K562 (cell line): Measurements from ENCODE around the gene KMT2E. TPM values are rescaled to one million over a fixed set of nuclear protein-coding genes. Genes with fewer than 3 reads are reported as not detected.

Experiments
- ATF3 ChIP-seq, 2 experiments: fragments of 450-650 bp in 1 of 2; sonication (generic) in 1 of 2; formaldehyde crosslinking in 1 of 2; IDR thresholded peaks in 1 of 2; conservative IDR thresholded peaks in 1 of 2; 2 replicates each; pipeline versions ENCODE4 v1.6.1 to v1.8.1; 2016 to 2023; ENCODE audit warnings: mild to moderate bottlenecking in 2 of 2, moderate library complexity in 2 of 2, inconsistent platforms in 1 of 2, missing genetic modification reagents in 1 of 2
- BRCA1 ChIP-seq, 2 experiments: fragments of 450-650 bp in 1 of 2; sonication (generic) in 1 of 2; formaldehyde crosslinking in 1 of 2; IDR thresholded peaks; 2 replicates each; pipeline versions ENCODE4 v1.5.0 to v1.6.1; 2017 to 2020; ENCODE audit warnings: mild to moderate bottlenecking in 1 of 2, missing genetic modification reagents in 1 of 2
- BRD9 ChIP-seq: fragments of 450-650 bp; IDR thresholded peaks from 2 replicates; pipeline ENCODE4 v1.6.1; 2018; ENCODE audit warnings: low read depth; ENCODE audit not compliant: partially characterized antibody
- CTCF ChIP-seq, 3 experiments: IDR thresholded peaks in 2 of 3; conservative IDR thresholded peaks in 1 of 3; 2 replicates each; pipeline ENCODE4 v1.5.1; 2011 to 2012; ENCODE audit warnings: low read length in 3 of 3, mild to moderate bottlenecking in 3 of 3, control low read depth in 2 of 3, improper control_type of control experiment in 1 of 3, inconsistent platforms in 1 of 3, low read depth in 1 of 3, mixed read lengths in 1 of 3, moderate library complexity in 1 of 3; ENCODE audit not compliant: insufficient read depth in 2 of 3
- KDM1A ChIP-seq, 2 experiments: fragments of 450-650 bp; IDR thresholded peaks; 2 replicates each; pipeline ENCODE4 v1.6.1; 2016; ENCODE audit warnings: mild to moderate bottlenecking in 2 of 2
- LCOR ChIP-seq: sonication (generic); formaldehyde crosslinking; IDR thresholded peaks from 2 replicates; pipeline ENCODE4 v1.8.0; 2022; ENCODE audit warnings: mild to moderate bottlenecking, missing genetic modification reagents
- MCM2 ChIP-seq: fragments of 450-650 bp; IDR thresholded peaks from 2 replicates; pipeline ENCODE4 v1.6.1; 2017; ENCODE audit warnings: low read depth, mild to moderate bottlenecking
- MECOM ChIP-seq: fragments of 250-450 bp; sonication (Bioruptor Pico); IDR thresholded peaks from 2 replicates; pipeline ENCODE4 v1.8.0; 2022; ENCODE audit warnings: inconsistent platforms
- NONO ChIP-seq, 2 experiments: fragments of 200-400 bp in 1 of 2; fragments of 450-650 bp in 1 of 2; formaldehyde crosslinking in 1 of 2; IDR thresholded peaks; 2 replicates each; pipeline ENCODE4 v1.6.1; 2017; ENCODE audit warnings: low read depth in 2 of 2, mild to moderate bottlenecking in 2 of 2, moderate library complexity in 2 of 2, low read length in 1 of 2
- RREB1 ChIP-seq: fragments of 250-450 bp; sonication (Bioruptor Pico); IDR thresholded peaks from 2 replicates; pipeline ENCODE4 v1.4.0; 2020
- SMARCA4 ChIP-seq: fragments of 450-650 bp; IDR thresholded peaks from 2 replicates; pipeline ENCODE4 v1.6.1; 2016
- ZC3H11A ChIP-seq: IDR thresholded peaks from 2 replicates; pipeline ENCODE4 v1.6.1; 2012; ENCODE audit warnings: low read depth, low read length, improper control_type of control experiment
- ZNF140 ChIP-seq: fragments of 250-450 bp; sonication (Bioruptor Pico); IDR thresholded peaks from 2 replicates; pipeline ENCODE4 v1.8.0; 2021; ENCODE audit warnings: moderate library complexity, mild to moderate bottlenecking, inconsistent platforms
- ZNF592 ChIP-seq: fragments of 450-650 bp; IDR thresholded peaks from 2 replicates; pipeline ENCODE4 v1.6.1; 2017; ENCODE audit warnings: antibody characterized with exemption, mild to moderate bottlenecking
- ZSCAN32 ChIP-seq: fragments of 450-650 bp; formaldehyde crosslinking; IDR thresholded peaks from 2 replicates; pipeline ENCODE4 v1.4.0; 2020; ENCODE audit warnings: mild to moderate bottlenecking, moderate library complexity
- polyA plus RNA-seq, 8 experiments: library from polyadenylated mRNA; depleted of rRNA in 4 of 8; stranded (reverse) in 5 of 8; unstranded in 3 of 8; fragments of >200 nt; fragmentation: Nextera tagmentation in 2 of 8; fragmentation: Illumina TruSeq in 1 of 8; extraction: Ambion mirVana in 2 of 8; extraction: Trizol in 1 of 8; gene quantifications; 2 replicates each; pipeline versions ENCODE4 v1.2.1 to v1.2.3, GENCODE V29; 2011 to 2014; ENCODE audit warnings: inconsistent platforms in 1 of 8, missing spikeins in 1 of 8
- total RNA-seq, 7 experiments: library from RNA; depleted of rRNA in 6 of 7; stranded (reverse); fragments of >200 nt in 6 of 7; fragmentation: Illumina TruSeq in 2 of 7; extraction: Trizol in 2 of 7; gene quantifications; 2 replicates each; pipeline versions ENCODE4 v1.2.1 to v1.2.3, GENCODE V29; 2011 to 2021; ENCODE audit warnings: low replicate concordance in 1 of 7

The KMT2E gene
- total and polyA plus RNA-seq, 9 of the 15 experiments (the other 6 are each of a cell fraction or from before 2014, with no cell fraction given) = 8.9 to 55.3 (median 38.1) TPM

GRCh38 chr7:105136221-105136620 is 122.2 kb downstream of the KMT2E start (continued):
- TF ChIP-seq ZNF592 (peak; percentile 68; the same call in 1 of the 2 replicates), ZC3H11A (no peak), ZNF140 (CRISPR knock-in tag) (no peak), LCOR (CRISPR knock-in tag) (no peak), RREB1 (CRISPR knock-in tag) (no peak), MCM2 (no peak), ATF3 (IDR thresholded peaks at IDR 0.05) (peak; percentile 83), ATF3 (CRISPR knock-in tag; conservative IDR thresholded peaks at IDR 0.05) (no peak), MECOM (CRISPR knock-in tag) (peak; percentile 61; the same call in 1 of the 2 replicates), BRCA1 (IDR thresholded peaks at IDR 0.05) (no peak), BRCA1 (CRISPR knock-in tag; IDR thresholded peaks at IDR 0.05) (no peak), ZSCAN32 (CRISPR knock-in tag) (no peak), BRD9 (no peak), CTCF (IDR thresholded peaks at IDR 0.05 in 2 of 3, conservative IDR thresholded peaks at IDR 0.05 in 1 of 3; ENCODE audit: insufficient read depth in 2 of 3, low read depth in 1 of 3, low read length in 3 of 3) (peak; percentile 32 to 60 (median 55); a peak in 5 of 6 replicates), KDM1A (IDR thresholded peaks at IDR 0.05) (no peak), SMARCA4 (peak; percentile 55; the same call in 1 of the 2 replicates), NONO (IDR thresholded peaks at IDR 0.05; ENCODE audit: low read depth in 2 of 2, low read length in 1 of 2) (no peak)
